Panc1 (cell line): Measurements from ENCODE around the gene STK32C. TPM values are rescaled to one million over a fixed set of nuclear protein-coding genes. Genes with fewer than 3 reads are reported as not detected.

Experiments
- ATAC-seq: fragments of 200-7000 bp; cut with Tn5 transposase; 2 replicates; pipeline ENCODE4 v1.9.1; 2020; ENCODE audit warnings: mild to moderate bottlenecking, moderate library complexity
- BruUV-seq: library from RNA; stranded (reverse); fragments of 400-500 nt; replicated peaks from 2 replicates; lab custom pipeline; 2021; lab: Mats Ljungman, UMichigan
- CTCF ChIA-PET: fragments of 300-600 bp; sonication (Branson Sonifier 250); formaldehyde crosslinking; loops from one replicate; lab custom pipeline; 2022; ENCODE audit warnings: antibody characterized with exemption; lab: Charles Lee
- POLR2A ChIA-PET: fragments of 300-600 bp; sonication (Branson Sonifier 250); formaldehyde crosslinking; loops from one replicate; lab custom pipeline; 2022; ENCODE audit warnings: antibody characterized with exemption; lab: Charles Lee
- DNase-seq: peaks from one replicate; pipeline ENCODE4 v3.0.0-alpha.2; 2010; ENCODE audit warnings: low read depth, low spot score
- H3K27ac ChIP-seq: 2 replicates; pipeline ENCODE4 v1.5.1; 2011; ENCODE audit warnings: mild to moderate bottlenecking, low read length, inconsistent platforms
- H3K27me3 ChIP-seq: fragments of 200-500 bp; sonication (Bioruptor generic); 2 replicates; pipeline ENCODE4 v1.6.0; 2014; ENCODE audit warnings: low read length, inconsistent platforms; ENCODE audit not compliant: control insufficient read depth, insufficient read depth
- H3K36me3 ChIP-seq: fragments of 200-500 bp; sonication (Bioruptor generic); 2 replicates; pipeline ENCODE4 v1.5.1; 2014; ENCODE audit warnings: inconsistent platforms, mild to moderate bottlenecking, low read length, moderate library complexity; ENCODE audit not compliant: control insufficient read depth, insufficient read depth
- H3K4me1 ChIP-seq: 2 replicates; pipeline ENCODE4 v1.5.1; 2011; ENCODE audit warnings: inconsistent platforms, mild to moderate bottlenecking, low read length, moderate library complexity; ENCODE audit not compliant: control insufficient read depth, insufficient read depth
- H3K4me3 ChIP-seq, 2 experiments: 2 replicates each; pipeline ENCODE4 v1.5.1; 2011 to 2012; ENCODE audit warnings: low read depth in 2 of 2, low read length in 2 of 2, mild to moderate bottlenecking in 2 of 2, inconsistent platforms in 1 of 2, moderate library complexity in 1 of 2
- H3K9me3 ChIP-seq: fragments of 200-500 bp; sonication (Bioruptor generic); 2 replicates; pipeline ENCODE4 v1.5.1; 2014; ENCODE audit warnings: low read depth, mild to moderate bottlenecking, inconsistent platforms, low read length, moderate library complexity; ENCODE audit not compliant: control insufficient read depth, insufficient read depth
- POLR2AphosphoS5 ChIP-seq: IDR thresholded peaks from 2 replicates; pipeline ENCODE4 v1.6.1; 2012; ENCODE audit warnings: mild to moderate bottlenecking, low read depth, low read length, moderate library complexity
- REST ChIP-seq, 2 experiments: IDR thresholded peaks; 2 replicates each; pipeline ENCODE4 v1.6.1; 2011 to 2012; ENCODE audit warnings: low read depth in 2 of 2, control low read depth in 1 of 2, low read length in 1 of 2, mild to moderate bottlenecking in 1 of 2, moderate library complexity in 1 of 2; ENCODE audit not compliant: insufficient read depth in 1 of 2
- SIN3A ChIP-seq: IDR thresholded peaks from 2 replicates; pipeline ENCODE4 v1.6.1; 2012; ENCODE audit warnings: low read depth, mild to moderate bottlenecking, low read length, moderate library complexity, borderline replicate concordance; ENCODE audit not compliant: insufficient read depth
- TCF7L2 ChIP-seq: IDR thresholded peaks from 2 replicates; pipeline ENCODE4 v1.6.1; 2011; ENCODE audit warnings: mild to moderate bottlenecking, low read depth, low read length, inconsistent platforms
- in situ Hi-C: cut with HindIII; loops from 2 replicates; pipeline ENCODE4 v1.10.0; 2016; ENCODE audit warnings: low sequenced_read_pairs, low pct_unique_long_range_greater_than_20kb
- intact Hi-C: fragments of 100-400 bp; cut with micrococcal nuclease; formaldehyde crosslinking; loops from one replicate; pipeline ENCODE4 v1.10.0; 2022; ENCODE audit not compliant: unreplicated experiment
- total RNA-seq: library from RNA; stranded (reverse); gene quantifications from one replicate; pipeline ENCODE4 v1.2.1, GENCODE V29; 2021; ENCODE audit not compliant: unreplicated experiment
- TF ChIP-seq, protein P1 (sequence below): fragments of 450-650 bp; IDR thresholded peaks from 2 replicates; pipeline ENCODE4 v1.5.1; 2017; ENCODE audit warnings: mild to moderate bottlenecking

Gene STK32C
- total RNA-seq, 1 experiment from 2014 or later: 53.7 TPM

- ChIA-PET CTCF (no interaction called here), POLR2A (no interaction called here)
- no peak for DNase-seq
These were observed 6.1 kb upstream of the STK32C start for GRCh38 chr10:132313865-132314264.

DNA sequence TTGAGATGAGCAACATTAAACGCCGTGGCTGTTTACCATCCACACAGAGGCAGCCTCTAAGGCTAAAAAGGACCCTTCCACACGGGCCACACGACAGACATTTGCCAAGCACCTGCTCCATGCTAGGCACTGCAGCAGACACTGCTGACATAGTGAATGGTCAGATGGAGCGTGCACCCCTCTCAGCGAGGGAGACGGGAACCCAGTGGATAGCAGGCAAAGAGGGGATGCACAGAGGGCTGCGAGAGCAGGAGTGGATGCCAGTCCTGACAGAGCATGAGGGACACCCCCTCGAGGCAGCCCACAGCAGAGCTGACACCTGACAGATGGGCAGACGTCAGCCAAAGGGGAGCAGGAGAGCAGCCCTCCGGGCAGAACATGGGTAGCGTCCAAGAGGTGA, 5.6 kb upstream of the STK32C start:
- no TSS peak for BruUV-seq
- CTCF ChIA-PET: no interaction called here
- Histone ChIP-seq H3K36me3 (no peaks in the 10 kb centered on the region), H3K4me1 (peaks cover 4% of the 10 kb centered on the region; the same call in 1 of the 2 replicates), H3K4me3 (no peak overlapping the region), H3K27me3 (no peaks in the 10 kb centered on the region), H3K9me3 (peaks cover 7% of the 10 kb centered on the region; the same call in 1 of the 2 replicates), H3K27ac (no peak overlapping the region)
- in situ Hi-C loops: no loop called here
- POLR2A ChIA-PET: no interaction called here
- intact Hi-C loops: no loop called here
- ATAC-seq (no peak), DNase-seq (no peak)
- no peak for TF ChIP-seq REST (IDR thresholded peaks at IDR 0.05; ENCODE audit: insufficient read depth in 1 of 2, low read depth in 2 of 2, low read length in 1 of 2)
- TF ChIP-seq SIN3A: no peak
- TF ChIP-seq, protein P1, sequence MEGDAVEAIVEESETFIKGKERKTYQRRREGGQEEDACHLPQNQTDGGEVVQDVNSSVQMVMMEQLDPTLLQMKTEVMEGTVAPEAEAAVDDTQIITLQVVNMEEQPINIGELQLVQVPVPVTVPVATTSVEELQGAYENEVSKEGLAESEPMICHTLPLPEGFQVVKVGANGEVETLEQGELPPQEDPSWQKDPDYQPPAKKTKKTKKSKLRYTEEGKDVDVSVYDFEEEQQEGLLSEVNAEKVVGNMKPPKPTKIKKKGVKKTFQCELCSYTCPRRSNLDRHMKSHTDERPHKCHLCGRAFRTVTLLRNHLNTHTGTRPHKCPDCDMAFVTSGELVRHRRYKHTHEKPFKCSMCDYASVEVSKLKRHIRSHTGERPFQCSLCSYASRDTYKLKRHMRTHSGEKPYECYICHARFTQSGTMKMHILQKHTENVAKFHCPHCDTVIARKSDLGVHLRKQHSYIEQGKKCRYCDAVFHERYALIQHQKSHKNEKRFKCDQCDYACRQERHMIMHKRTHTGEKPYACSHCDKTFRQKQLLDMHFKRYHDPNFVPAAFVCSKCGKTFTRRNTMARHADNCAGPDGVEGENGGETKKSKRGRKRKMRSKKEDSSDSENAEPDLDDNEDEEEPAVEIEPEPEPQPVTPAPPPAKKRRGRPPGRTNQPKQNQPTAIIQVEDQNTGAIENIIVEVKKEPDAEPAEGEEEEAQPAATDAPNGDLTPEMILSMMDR: no peak
- no peak for TF ChIP-seq POLR2AphosphoS5
- TF ChIP-seq TCF7L2: no peak

More at GRCh38 chr10:132313865-132314264, 6.1 kb upstream of the STK32C start:
- TF ChIP-seq POLR2AphosphoS5 (no peak), SIN3A (no peak), REST (IDR thresholded peaks at IDR 0.05; ENCODE audit: insufficient read depth in 1 of 2, low read depth in 2 of 2, low read length in 1 of 2) (no peak), TCF7L2 (no peak)
- TF ChIP-seq, protein P1: no peak
- H3K36me3 ChIP-seq: no peaks in the 10 kb centered on the region
- BruUV-seq: no TSS peak
- intact Hi-C loops: no loop called here
- H3K4me1 ChIP-seq: peaks cover 2% of the 10 kb centered on the region; the same call in 1 of the 2 replicates
- no peaks in the 10 kb centered on the region for H3K27me3 ChIP-seq
- H3K4me3 ChIP-seq: no peak overlapping the region
- in situ Hi-C loops: no loop called here
- H3K27ac ChIP-seq: no peak overlapping the region
- ATAC-seq: no peak
- peaks cover 7% of the 10 kb centered on the region; the same call in 1 of the 2 replicates for H3K9me3 ChIP-seq
